Liver (tissue), 3 donors: ENCODE data around the gene HTR4.

Source experiments
- ATF3 ChIP-seq: IDR thresholded peaks from 2 replicates; pipeline ENCODE4 v1.6.1; 2016; ENCODE audit warnings: antibody characterized with exemption
- CTCF ChIP-seq: fragments of 150-350 bp; IDR thresholded peaks from 2 replicates; pipeline ENCODE4 v1.5.1; 2017; ENCODE audit warnings: improper control_type of control experiment, low read depth, low read length; ENCODE audit not compliant: missing input control
- FOXA1 ChIP-seq: IDR thresholded peaks from 2 replicates; pipeline ENCODE4 v1.6.1; 2016; ENCODE audit warnings: antibody characterized with exemption
- HNF4A ChIP-seq, 2 donors: conservative IDR thresholded peaks; 2 replicates each; pipeline ENCODE4 v1.6.1; 2016; ENCODE audit warnings: antibody characterized with exemption in 2 of 2, mild to moderate bottlenecking in 2 of 2
- NR2F2 ChIP-seq: IDR thresholded peaks from 2 replicates; pipeline ENCODE4 v1.6.1; 2016; ENCODE audit warnings: antibody characterized with exemption
- RAD21 ChIP-seq, 2 donors: IDR thresholded peaks; 2 replicates each; pipeline ENCODE4 v1.6.1; 2016; ENCODE audit warnings: antibody characterized with exemption in 2 of 2, mild to moderate bottlenecking in 2 of 2
- REST ChIP-seq: IDR thresholded peaks from 2 replicates; pipeline ENCODE4 v1.6.1; 2016; ENCODE audit warnings: antibody characterized with exemption, mild to moderate bottlenecking
- RXRA ChIP-seq, 2 donors: IDR thresholded peaks; 2 replicates each; pipeline ENCODE4 v1.6.1; 2017 to 2018; ENCODE audit warnings: antibody characterized with exemption in 2 of 2, mild to moderate bottlenecking in 1 of 2
- YY1 ChIP-seq: IDR thresholded peaks from 2 replicates; pipeline ENCODE4 v1.6.1; 2016; ENCODE audit warnings: antibody characterized with exemption, mild to moderate bottlenecking
- ZBTB33 ChIP-seq: IDR thresholded peaks from 2 replicates; pipeline ENCODE4 v1.6.1; 2016; ENCODE audit warnings: antibody characterized with exemption
- donor health status: healthy.
- donor health status: healthy.

GRCh38 chr5:148556835-148557234 is 97.5 kb downstream of the HTR4 start:
- no peak for TF ChIP-seq RXRA (IDR thresholded peaks at IDR 0.05)
- no peak for TF ChIP-seq FOXA1
- TF ChIP-seq CTCF = no peak
- no peak for TF ChIP-seq ATF3
- no peak for TF ChIP-seq NR2F2
- TF ChIP-seq HNF4A (conservative IDR thresholded peaks at IDR 0.05) = no peak
- no peak for TF ChIP-seq YY1
- no peak for TF ChIP-seq REST
- TF ChIP-seq RAD21 (IDR thresholded peaks at IDR 0.05) = no peak
- TF ChIP-seq ZBTB33 = no peak
